GM12864 (cell line): ENCODE data around the gene GPSM1.

Experiments
- DNase-seq: peaks from one replicate; pipeline ENCODE4 v3.0.0-alpha.2; 2011; ENCODE audit warnings: low read depth
- H3K4me3 ChIP-seq: 2 replicates; pipeline ENCODE4 v1.5.1; 2011; ENCODE audit warnings: mild to moderate bottlenecking, low read depth, low read length, control low read depth
- TF ChIP-seq, protein P1 (sequence below): IDR thresholded peaks from 2 replicates; pipeline ENCODE4 v1.5.1; 2011; ENCODE audit warnings: low read depth, mild to moderate bottlenecking, moderate library complexity, low read length, control low read depth, inconsistent platforms; ENCODE audit errors: missing control alignments

GPSM1 gene

DNA sequence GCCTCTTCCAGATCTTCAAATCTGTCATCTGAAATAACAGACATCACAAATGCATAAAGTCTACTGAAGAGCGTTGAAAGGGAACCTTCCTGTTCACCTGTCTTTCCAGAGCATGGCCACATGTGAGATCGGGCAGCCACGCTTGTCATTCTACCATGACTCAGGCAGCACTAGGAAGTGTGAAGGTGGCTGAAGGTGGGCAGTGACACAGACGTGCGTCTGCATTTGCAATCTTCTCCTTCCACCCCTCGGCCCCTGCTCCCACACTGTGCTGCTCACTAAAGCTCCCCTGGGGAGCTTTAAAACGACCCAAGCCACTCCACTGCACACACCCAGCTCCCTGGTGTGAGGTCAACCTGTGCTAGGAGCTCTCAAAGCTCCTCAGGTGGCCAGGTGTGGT is 80.6 kb downstream of the GPSM1 start:
- TF ChIP-seq, protein P1, sequence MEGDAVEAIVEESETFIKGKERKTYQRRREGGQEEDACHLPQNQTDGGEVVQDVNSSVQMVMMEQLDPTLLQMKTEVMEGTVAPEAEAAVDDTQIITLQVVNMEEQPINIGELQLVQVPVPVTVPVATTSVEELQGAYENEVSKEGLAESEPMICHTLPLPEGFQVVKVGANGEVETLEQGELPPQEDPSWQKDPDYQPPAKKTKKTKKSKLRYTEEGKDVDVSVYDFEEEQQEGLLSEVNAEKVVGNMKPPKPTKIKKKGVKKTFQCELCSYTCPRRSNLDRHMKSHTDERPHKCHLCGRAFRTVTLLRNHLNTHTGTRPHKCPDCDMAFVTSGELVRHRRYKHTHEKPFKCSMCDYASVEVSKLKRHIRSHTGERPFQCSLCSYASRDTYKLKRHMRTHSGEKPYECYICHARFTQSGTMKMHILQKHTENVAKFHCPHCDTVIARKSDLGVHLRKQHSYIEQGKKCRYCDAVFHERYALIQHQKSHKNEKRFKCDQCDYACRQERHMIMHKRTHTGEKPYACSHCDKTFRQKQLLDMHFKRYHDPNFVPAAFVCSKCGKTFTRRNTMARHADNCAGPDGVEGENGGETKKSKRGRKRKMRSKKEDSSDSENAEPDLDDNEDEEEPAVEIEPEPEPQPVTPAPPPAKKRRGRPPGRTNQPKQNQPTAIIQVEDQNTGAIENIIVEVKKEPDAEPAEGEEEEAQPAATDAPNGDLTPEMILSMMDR = no peak
- no peak for DNase-seq
- H3K4me3 ChIP-seq = no peak overlapping the region
